SH-SY5Y (cell line): ENCODE data around the gene TSSC4.

Experiments used
- GATA2 ChIP-seq: IDR thresholded peaks from 2 replicates; pipeline ENCODE4 v1.6.1; 2011; ENCODE audit warnings: mild to moderate bottlenecking, low read depth, low read length
- GATA3 ChIP-seq: IDR thresholded peaks from 2 replicates; pipeline ENCODE4 v1.6.1; 2011; ENCODE audit warnings: low read depth, mild to moderate bottlenecking, low read length, moderate library complexity

TSSC4 gene

DNA sequence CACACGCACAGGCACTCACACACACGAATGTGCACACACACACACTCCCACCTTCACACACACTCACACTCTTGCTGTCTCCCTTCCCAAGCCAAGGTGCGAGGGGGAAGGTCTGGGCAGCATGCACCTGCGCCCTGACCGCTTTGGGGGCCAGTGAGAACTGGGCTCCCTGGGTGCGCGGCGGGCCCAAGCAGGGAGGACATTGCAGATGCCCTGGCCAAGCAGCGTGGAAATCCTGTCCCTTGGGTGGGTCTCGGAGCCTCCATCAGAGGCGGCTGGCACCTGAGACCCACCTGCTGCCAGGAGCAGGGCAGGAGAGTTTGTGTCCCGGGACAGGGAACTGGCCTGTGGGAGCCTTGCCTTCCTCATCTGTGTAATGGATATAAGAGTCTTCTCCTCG is 20.2 kb upstream of the TSSC4 start:
- no peak for TF ChIP-seq GATA2
- TF ChIP-seq GATA3, result no peak

DNA sequence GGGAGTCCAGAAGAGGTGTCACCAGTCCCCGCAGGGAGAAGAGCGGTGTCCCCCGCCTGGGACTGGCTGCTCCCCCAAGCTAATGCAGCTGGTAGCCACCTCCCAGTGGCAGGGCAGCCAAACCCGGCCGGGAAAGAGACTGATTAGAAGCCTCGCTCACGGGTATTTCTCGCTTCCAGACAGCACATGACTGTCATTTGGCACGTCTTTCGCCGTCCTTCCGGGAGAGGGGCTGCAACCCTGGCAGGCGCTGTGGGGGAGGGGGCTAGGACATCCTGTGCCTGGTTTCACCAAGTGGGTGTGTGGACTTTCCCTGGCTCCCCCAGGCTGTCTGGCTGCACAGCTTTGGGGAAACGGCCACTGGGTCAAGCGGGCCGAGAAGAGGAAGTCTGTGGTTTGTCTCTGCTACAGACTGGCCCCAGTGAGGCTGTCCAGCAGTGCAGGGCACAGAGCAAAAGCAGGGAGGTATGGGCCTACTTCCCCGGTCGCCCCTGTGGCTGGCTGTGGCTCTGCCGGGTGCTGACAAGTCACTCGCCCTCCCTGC is 19.7 kb upstream of the TSSC4 start:
- TF ChIP-seq GATA3 (no peak), GATA2 (no peak)

DNA sequence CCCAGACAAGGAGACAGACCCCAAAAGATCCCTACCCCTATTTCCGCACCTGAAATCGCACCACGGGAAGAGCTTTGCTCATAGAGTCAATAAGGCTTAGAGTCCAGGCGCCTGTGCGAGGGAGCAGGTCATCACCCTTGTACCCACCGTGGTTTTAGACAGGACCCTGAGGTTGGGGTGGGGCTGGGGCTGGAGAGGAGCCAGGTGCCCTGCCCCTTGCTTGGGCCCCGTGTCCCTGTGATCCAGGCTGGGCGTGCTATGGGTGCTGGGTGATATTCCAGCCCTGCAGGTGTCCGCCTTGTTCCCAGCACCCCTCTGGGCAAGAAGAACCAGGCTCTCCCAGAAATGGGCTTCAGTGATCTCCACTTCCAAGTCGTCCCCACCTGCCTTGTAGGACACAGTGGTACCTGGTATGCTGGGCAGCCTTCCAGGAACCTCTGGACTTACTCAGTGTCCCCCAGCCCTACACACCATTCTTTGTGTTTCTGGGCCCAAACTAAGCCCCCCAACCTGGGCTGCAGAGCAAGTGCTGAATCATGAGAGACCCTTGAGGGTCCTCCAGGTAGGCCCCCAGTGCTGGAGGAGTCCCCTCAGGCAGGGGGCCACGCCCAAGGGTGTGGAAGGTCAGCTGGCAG is 18.9 kb upstream of the TSSC4 start:
- TF ChIP-seq GATA2 (no peak), GATA3 (no peak)

DNA sequence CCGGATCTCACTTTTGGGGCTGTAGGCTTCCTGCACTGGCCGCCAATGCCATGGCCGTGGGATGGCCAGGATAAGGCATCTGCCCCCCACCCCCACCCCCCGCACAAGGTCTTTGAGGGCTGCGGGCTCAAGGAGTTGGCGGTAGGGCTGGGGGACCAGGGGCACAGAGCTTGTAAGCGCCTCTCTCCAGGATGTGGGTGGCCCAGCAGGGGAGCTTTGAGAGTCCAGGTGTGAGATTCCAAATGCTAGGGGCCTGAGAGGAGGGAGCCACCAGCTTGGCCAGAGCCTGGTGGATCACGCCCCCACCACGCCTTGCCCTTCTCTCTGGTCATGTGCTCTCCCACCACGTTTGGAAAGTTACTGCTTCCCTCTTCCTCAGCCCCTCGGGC is 18.4 kb upstream of the TSSC4 start:
- TF ChIP-seq GATA2 (no peak), GATA3 (no peak)

DNA sequence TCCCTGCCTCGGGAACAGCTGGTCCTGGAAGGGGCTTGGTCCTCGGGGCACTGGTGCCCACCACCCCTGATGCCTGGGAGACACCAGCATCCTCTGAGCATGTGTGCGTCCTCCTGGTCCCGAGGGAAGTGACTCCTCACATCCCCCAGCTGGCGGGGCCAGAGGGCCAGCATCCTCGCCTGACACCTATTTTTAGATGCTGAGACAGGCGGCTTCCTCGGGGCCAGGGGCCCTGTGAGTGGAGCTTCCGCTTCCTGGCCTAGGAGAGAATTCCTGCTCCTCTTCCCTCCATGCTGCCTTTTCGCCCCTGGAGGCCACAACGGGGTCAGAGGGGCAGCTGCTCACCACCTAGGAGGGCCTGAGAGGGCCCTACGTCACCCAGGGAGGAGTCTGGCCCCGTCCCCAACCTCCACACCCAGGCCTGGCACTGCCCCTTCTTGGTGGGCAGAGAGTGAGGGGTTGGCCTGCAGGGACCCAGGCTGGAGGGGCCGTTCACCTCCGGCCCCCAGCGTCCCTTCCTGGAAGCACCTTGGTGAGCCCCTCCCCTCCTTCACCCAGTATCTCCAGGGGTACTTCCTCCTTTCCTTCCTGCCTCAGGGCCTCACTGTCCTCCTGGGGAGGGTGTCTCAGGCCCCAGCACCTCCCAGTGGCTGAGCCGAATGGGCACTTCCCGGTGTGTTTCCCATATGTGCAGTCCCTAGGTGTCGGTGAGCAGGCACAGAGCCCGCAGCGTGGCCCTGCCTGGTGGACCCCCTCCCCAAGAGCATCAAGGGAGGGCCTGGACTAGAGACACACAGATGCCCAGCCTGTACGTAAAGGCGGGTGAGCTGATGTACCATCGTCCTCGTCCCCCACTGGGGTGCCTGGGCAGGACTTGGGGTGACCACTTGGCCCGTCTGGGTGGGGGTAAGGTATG is 17.4 kb upstream of the TSSC4 start:
- TF ChIP-seq GATA2, result no peak
- no peak for TF ChIP-seq GATA3

DNA sequence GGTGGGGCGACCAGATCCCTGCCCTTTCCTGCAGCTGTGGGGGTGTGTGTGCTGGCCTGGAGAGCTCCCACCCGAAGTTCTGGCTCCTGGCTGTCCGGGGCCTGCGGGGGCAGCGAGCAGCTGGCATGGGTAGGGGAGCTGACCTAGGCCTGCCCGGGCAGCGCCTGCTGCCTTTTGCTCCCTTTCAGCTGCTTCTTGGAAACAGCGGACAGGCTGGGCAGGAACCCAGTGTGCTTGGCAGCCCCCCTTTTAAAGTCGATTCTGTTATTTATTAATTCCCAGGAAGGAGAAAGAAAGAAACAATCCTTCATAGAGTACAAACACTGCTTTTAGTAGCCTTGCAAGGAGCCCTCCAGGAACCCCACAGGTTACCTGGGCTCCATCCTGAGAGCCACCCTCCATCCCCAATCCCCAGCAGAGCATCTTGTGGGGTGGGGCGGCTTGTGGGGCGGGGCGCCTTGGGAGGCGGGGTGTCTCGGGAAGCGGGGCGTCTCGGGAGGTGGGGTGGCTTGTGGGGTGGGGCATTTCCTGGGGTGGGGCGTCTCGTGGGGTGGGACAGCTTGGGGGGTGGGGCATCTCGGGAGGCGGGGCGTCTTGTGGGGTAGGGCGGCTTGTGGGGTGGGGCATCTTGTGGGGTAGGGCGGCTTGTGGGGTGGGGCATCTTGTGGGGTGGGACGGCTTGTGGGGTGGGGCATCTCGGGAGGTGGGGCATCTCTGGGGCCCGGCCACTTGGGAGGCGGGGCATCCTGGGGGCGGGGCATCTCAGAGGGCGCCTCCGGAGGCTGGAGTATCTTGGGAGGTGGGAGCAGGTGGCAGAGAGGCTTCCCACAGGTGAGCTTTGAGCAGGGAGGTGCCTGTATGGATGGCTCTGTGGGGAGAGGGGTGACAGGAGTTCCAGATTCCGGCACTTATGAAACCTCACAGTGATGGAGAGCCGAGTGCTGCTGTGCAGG is 16.4 kb upstream of the TSSC4 start:
- no peak for TF ChIP-seq GATA3
- TF ChIP-seq GATA2, result no peak

DNA sequence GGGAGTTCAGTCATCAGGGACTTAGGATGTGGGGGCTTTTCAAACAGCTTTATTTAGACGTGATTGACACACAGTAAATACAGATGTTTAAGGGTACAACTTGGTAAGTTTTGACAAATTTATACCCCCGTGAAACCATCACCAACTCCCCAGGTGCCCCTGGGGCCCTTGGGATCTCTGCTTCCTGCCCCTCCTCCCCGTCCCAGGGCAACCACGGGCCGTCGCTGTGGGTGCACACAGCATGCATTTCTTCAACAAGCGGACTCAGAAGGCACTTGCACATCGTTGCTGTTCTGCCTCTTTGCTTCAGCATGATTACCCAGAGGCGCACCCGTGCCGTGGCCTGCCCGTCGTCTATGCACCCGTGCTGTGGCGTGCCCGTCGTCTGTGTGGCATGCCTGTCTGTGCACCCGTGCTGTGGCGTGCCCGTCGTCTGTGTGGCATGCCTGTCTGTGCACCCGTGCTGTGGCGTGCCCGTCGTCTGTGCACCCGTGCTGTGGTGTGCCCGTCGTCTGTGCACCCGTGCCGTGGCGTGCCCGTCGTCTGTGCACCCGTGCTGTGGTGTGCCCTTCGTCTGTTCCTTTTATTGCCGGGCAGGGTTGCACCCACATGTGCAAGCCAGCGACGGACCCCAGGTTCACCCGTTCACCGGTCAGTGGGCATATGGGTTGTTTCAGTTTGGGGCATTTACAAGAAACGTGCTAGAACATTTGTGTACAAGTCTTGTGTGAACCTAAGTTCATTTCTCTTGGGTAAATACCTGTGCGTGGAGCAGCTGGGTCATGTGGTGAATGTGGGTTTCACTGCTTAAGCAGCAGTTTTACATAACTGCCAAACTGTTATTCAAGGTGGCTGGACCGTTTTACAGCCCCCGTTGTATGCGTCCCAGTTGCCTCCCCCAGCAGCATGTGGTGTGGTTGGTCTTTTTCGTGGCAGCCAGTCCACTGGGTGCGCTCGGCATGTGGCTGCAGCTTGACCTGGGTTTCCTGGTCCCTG is 15.1 kb upstream of the TSSC4 start:
- TF ChIP-seq GATA3, result no peak
- no peak for TF ChIP-seq GATA2

DNA sequence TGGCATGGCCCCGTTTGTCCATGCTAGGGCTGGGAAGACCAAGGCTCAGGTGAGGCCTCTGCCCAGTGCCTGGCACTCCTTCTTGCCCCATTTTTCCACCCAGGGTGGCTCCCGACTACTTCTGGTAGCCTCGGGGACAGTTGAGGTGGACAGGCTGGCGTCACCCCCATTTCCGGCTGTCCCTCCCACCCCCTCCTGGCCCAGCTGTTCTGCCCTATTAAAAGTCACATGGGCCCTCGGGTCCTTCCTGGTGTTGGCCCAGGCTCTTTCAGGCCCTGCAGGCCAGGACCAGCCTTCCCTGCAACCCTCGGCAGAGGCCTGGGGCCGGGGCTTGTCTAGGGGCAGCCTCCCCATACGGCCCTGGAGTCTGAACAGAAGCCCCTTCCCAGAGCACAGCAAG is 14.0 kb upstream of the TSSC4 start:
- TF ChIP-seq GATA2, result no peak
- TF ChIP-seq GATA3, result no peak

DNA sequence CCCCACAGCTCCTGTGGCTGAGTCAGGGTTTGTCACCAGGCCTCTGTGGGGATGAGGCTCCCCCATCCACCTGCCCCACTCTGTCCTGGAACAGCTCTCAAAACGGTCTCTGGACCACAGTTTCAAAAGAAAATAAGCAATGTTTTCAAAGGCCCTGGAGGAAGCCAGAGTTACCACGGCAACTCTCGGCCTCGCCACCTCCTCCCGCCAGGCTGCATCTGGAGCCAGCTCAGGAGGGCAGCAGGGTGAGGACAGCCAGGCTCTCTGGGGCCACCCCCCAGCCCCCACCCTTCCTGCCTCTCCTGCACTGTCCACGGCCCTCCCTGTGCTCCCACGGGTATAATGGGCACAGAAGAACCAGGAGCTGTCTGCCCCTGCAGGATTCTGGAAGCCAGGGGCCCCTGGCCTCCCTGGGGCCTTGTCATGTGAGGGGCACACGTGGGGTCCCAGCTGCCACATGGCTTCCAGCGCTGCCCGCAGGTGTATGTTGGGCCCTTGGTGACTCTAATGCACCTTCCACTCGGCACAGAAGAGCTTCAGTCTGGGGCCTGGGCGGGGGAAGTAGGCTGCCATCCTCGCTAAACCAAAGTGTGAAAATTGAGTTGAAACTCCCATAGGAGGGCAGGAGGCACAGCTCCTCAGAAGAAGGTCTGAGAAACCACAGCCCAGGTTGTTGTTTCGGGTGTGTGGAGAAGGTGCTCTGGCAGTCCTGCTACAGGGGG is 13.1 kb upstream of the TSSC4 start:
- TF ChIP-seq GATA2 (no peak), GATA3 (no peak)

DNA sequence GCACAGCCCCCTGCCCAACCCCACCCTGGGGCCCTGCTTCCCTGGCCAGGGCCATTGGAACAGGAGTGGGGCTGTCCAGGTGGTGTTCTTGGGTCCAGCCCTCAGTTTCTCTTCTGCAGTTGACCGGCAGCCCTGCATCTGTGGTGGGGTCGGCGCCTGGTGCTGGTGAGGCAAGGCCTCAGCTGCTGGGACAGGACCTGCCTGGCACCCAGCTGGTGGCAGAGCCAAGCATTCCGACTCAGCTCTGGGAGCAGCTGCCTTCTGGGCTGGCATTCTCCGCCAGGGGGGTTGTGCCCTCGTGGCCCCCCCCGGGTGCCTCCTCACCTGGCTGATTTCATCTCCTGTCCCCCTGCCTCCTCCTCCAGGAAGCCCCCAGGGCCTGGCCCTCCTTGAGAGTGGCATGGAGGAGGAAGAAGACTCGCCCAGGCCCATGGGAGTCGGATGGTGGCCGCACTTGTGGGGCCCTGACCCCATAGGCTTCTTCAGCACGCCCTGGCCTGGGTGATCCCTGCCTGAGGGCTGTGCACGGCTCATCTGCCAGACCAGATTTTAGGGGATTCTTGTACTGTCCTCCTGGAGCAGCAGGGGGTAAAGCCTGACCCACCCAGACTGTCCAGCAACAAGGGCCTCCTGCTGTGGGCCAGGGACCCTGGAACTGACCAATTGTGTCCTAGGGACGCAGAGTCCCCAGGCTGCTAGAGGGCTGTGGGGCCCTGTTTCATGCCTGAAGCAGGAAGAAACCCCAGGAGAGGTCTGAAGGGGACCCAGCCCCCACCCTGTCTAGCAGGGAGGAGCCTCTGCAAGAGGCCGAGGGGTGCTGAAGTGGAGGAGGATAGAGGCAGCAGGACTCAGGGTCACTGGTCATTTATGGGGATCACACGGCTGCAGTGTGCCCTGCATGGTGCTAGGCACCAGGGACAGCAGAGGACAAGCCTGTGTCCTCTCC is 11.8 kb upstream of the TSSC4 start:
- TF ChIP-seq GATA2 (no peak), GATA3 (no peak)

DNA sequence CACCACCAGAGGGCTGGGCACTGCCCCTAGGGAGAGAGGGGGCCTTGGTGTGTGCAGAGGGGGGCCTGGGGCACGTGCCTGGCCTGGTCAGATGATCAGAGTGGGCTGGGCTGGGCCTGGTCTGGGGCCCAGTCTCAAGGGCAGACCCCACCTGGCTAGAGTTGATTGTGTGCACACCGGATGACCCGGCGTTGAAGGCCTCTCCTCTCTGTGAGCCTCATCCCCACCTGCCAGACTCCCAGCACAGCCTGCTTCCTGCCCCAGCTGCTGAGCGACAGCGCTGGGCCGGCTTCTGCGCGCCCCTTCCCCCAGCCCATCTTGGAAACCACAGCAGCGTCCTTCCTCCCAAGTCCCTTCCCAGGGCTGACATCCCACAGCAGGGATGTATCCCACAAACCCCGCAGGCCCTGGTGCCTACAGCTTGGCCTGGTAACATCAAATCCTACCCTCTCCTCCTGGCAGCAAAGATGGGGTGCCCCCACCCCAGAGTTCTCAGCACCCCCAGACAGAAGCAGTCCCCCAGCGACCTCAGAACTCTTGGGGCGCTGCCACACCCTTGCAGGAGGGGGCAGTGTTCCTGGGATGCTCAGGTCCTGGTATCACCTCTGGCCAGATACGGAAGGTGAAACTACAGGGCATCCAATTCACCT is 11.0 kb upstream of the TSSC4 start:
- no peak for TF ChIP-seq GATA2
- no peak for TF ChIP-seq GATA3
